Measurements from ENCODE around the gene CCDC87.
A peak's percentile ranks its signal among the peaks of the same experiment; 100 is the strongest.

The CCDC87 gene

GRCh38 chr11:66579017-66579606, 13.8 kb downstream of the CCDC87 start:
- no peak for DNase-seq

- no peak for DNase-seq
Measured at GRCh38 chr11:66570850-66571180, 22.0 kb downstream of the CCDC87 start.

GRCh38 chr11:66570079-66570849, 22.6 kb downstream of the CCDC87 start:
- DNase-seq, result no peak

- DNase-seq, result no peak
Measured at GRCh38 chr11:66569076-66569475, 23.8 kb downstream of the CCDC87 start.

- peak; percentile 77 for DNase-seq
Measured at GRCh38 chr11:66568124-66568916, 24.5 kb downstream of the CCDC87 start, which contains the start of gene CTSF. Gene CTSF (minus strand): TSS chr11:66568606. CDS start chr11:66568486, 120 bp downstream.

GRCh38 chr11:66567787-66568123, 25.1 kb downstream of the CCDC87 start:
- DNase-seq, result no peak

GRCh38 chr11:66566221-66566620, 26.6 kb downstream of the CCDC87 start:
- DNase-seq, result no peak

GRCh38 chr11:66564984-66565383, 27.9 kb downstream of the CCDC87 start:
- no peak for DNase-seq

- DNase-seq, result no peak
Measured at GRCh38 chr11:66564538-66564937, 28.3 kb downstream of the CCDC87 start.

GRCh38 chr11:66563832-66564231, 29.0 kb downstream of the CCDC87 start:
- no peak for DNase-seq

GRCh38 chr11:66562907-66563583, 29.8 kb downstream of the CCDC87 start:
- DNase-seq, result no peak

GRCh38 chr11:66562275-66562674, 30.6 kb downstream of the CCDC87 start:
- no peak for DNase-seq

- no peak for DNase-seq
Measured at GRCh38 chr11:66561975-66562248, 31.0 kb downstream of the CCDC87 start.

GRCh38 chr11:66561178-66561974, 31.5 kb downstream of the CCDC87 start:
- no peak for DNase-seq

GRCh38 chr11:66559866-66560676, 32.8 kb downstream of the CCDC87 start:
- no peak for DNase-seq

GRCh38 chr11:66559142-66559865, 33.6 kb downstream of the CCDC87 start:
- no peak for DNase-seq

GRCh38 chr11:66557733-66558326, 35.0 kb downstream of the CCDC87 start:
- DNase-seq, result no peak

GRCh38 chr11:66556086-66556485, 36.8 kb downstream of the CCDC87 start:
- no peak for DNase-seq

GRCh38 chr11:66555416-66555815, 37.4 kb downstream of the CCDC87 start:
- no peak for DNase-seq

- no peak for DNase-seq
Measured at GRCh38 chr11:66554602-66555001, 38.3 kb downstream of the CCDC87 start.

GRCh38 chr11:66550887-66551286, 42.0 kb downstream of the CCDC87 start:
- DNase-seq, result no peak

Measured in NCI-H1048 (cell line).